PC-9 (cell line): ENCODE results near the gene LCE3E.

Experiments used
- EZH2 ChIP-seq: fragments of 200-600 bp; sonication (generic); IDR thresholded peaks from 2 replicates; pipeline ENCODE4 v1.8.0; 2017; ENCODE audit warnings: antibody characterized with exemption, low read depth
- TF ChIP-seq, protein P1 (sequence below): fragments of 200-600 bp; sonication (generic); conservative IDR thresholded peaks from 2 replicates; pipeline ENCODE4 v1.6.1; 2017; ENCODE audit warnings: mixed run types, antibody characterized with exemption, mild to moderate bottlenecking, moderate library complexity

DNA sequence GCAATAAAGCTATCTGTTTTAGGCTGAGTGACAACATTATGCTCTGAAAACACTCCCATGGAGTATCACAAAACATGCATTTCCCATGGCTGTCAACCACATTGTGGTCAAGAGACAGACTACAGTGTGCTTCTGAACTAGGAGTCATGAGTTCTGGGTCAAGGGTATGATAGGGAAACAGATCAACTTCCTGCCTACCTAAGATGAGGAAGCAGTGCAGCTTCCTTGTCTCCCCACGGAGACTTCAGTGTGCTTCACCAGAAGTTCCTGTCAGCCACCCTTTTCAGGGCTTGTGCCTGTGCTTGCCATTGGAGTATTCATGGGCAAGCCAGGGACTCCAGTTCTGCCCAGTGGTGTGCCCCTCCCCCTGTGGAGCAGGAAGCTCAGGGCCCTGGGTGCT is 19.9 kb downstream of the LCE3E start:
- TF ChIP-seq, protein P1, sequence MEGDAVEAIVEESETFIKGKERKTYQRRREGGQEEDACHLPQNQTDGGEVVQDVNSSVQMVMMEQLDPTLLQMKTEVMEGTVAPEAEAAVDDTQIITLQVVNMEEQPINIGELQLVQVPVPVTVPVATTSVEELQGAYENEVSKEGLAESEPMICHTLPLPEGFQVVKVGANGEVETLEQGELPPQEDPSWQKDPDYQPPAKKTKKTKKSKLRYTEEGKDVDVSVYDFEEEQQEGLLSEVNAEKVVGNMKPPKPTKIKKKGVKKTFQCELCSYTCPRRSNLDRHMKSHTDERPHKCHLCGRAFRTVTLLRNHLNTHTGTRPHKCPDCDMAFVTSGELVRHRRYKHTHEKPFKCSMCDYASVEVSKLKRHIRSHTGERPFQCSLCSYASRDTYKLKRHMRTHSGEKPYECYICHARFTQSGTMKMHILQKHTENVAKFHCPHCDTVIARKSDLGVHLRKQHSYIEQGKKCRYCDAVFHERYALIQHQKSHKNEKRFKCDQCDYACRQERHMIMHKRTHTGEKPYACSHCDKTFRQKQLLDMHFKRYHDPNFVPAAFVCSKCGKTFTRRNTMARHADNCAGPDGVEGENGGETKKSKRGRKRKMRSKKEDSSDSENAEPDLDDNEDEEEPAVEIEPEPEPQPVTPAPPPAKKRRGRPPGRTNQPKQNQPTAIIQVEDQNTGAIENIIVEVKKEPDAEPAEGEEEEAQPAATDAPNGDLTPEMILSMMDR, result no peak
- TF ChIP-seq EZH2, result no peak
